PC-9 (cell line): ENCODE results near the gene MTCH2. TPM values are rescaled to one million over a fixed set of nuclear protein-coding genes. Genes with fewer than 3 reads are reported as not detected.

Source experiments
- BruUV-seq: library from RNA; stranded (reverse); fragments of 400-500 nt; replicated peaks from 2 replicates; lab custom pipeline; 2021; lab: Mats Ljungman, UMichigan
- CTCF ChIA-PET: fragments of 300-600 bp; sonication (Branson Sonifier 250); formaldehyde crosslinking; loops from one replicate; lab custom pipeline; 2022; ENCODE audit warnings: antibody characterized with exemption; lab: Charles Lee
- POLR2A ChIA-PET: fragments of 300-600 bp; sonication (Branson Sonifier 250); formaldehyde crosslinking; loops from one replicate; lab custom pipeline; 2022; ENCODE audit warnings: antibody characterized with exemption; ENCODE audit not compliant: unreplicated experiment; lab: Charles Lee
- DNase-seq, 2 experiments: peaks; one replicate each; pipeline versions ENCODE4 v3.0.0 to v3.0.0-alpha.2; 2015 to 2022; ENCODE audit warnings: mixed read lengths in 1 of 2
- H2AFZ ChIP-seq: fragments of 200-600 bp; sonication (generic); 2 replicates; pipeline ENCODE4 v1.8.1; 2017; ENCODE audit warnings: antibody characterized with exemption
- H3F3A ChIP-seq: fragments of 200-600 bp; sonication (generic); 2 replicates; pipeline ENCODE4 v1.8.1; 2017; ENCODE audit warnings: antibody characterized with exemption, mild to moderate bottlenecking, low read depth; ENCODE audit not compliant: insufficient read depth
- H3K27ac ChIP-seq: fragments of 200-600 bp; sonication (generic); 2 replicates; pipeline ENCODE4 v1.6.1; 2016; ENCODE audit warnings: mixed run types
- H3K27me3 ChIP-seq: fragments of 200-600 bp; sonication (generic); 2 replicates; pipeline ENCODE4 v1.6.1; 2016; ENCODE audit warnings: low read depth, mixed run types; ENCODE audit not compliant: insufficient read depth
- H3K36me3 ChIP-seq: fragments of 200-600 bp; sonication (generic); 2 replicates; pipeline ENCODE4 v1.6.1; 2016; ENCODE audit warnings: low read depth, mixed run types
- H3K4me1 ChIP-seq: fragments of 200-600 bp; sonication (generic); replicated peaks from 2 replicates; pipeline ENCODE4 v1.6.1; 2016; ENCODE audit warnings: mixed run types; ENCODE audit not compliant: insufficient read depth
- H3K4me2 ChIP-seq: fragments of 200-600 bp; sonication (generic); 2 replicates; pipeline ENCODE4 v1.6.1; 2017; ENCODE audit warnings: mixed run types
- H3K4me3 ChIP-seq: fragments of 200-600 bp; sonication (generic); 2 replicates; pipeline ENCODE4 v1.6.1; 2016; ENCODE audit warnings: mixed run types
- H3K79me2 ChIP-seq: fragments of 200-600 bp; sonication (generic); 2 replicates; pipeline ENCODE4 v1.6.1; 2017; ENCODE audit warnings: low read depth, mixed run types
- H3K9me2 ChIP-seq: fragments of 200-600 bp; sonication (generic); 2 replicates; pipeline ENCODE4 v1.8.1; 2017; ENCODE audit warnings: mild to moderate bottlenecking; ENCODE audit not compliant: insufficient read depth
- H3K9me3 ChIP-seq: fragments of 200-600 bp; sonication (generic); 2 replicates; pipeline ENCODE4 v1.8.1; 2016; ENCODE audit warnings: low read depth; ENCODE audit not compliant: insufficient read depth
- H4K20me1 ChIP-seq: fragments of 200-600 bp; sonication (generic); 2 replicates; pipeline ENCODE4 v1.8.1; 2017; ENCODE audit not compliant: insufficient read depth
- CTCF ChIP-seq: fragments of 200-600 bp; sonication (generic); conservative IDR thresholded peaks from 2 replicates; pipeline ENCODE4 v1.6.1; 2017; ENCODE audit warnings: mixed run types, antibody characterized with exemption, mild to moderate bottlenecking, moderate library complexity
- EZH2 ChIP-seq: fragments of 200-600 bp; sonication (generic); IDR thresholded peaks from 2 replicates; pipeline ENCODE4 v1.8.0; 2017; ENCODE audit warnings: antibody characterized with exemption, low read depth
- intact Hi-C: fragments of 100-400 bp; cut with micrococcal nuclease; formaldehyde crosslinking; loops from one replicate; pipeline ENCODE4 v1.10.0; 2022; ENCODE audit not compliant: unreplicated experiment
- total RNA-seq: library from RNA; stranded (reverse); gene quantifications from 2 replicates; pipeline ENCODE4 v1.2.3, GENCODE V29; 2021

The MTCH2 gene
- total RNA-seq, 1 experiment from 2014 or later, result 147 TPM

- no peak for DNase-seq
- H3K9me3 ChIP-seq, result no peaks in the 10 kb centered on the region
- H3K4me2 ChIP-seq, result no peak overlapping the region
- no peaks in the 10 kb centered on the region for H3K27me3 ChIP-seq
- H3K27ac ChIP-seq, result no peak overlapping the region
- ChIA-PET CTCF (no interaction called here), POLR2A (no interaction called here)
- no TSS peak for BruUV-seq
- intact Hi-C loops, result no loop called here
- no peaks in the 10 kb centered on the region for H3K9me2 ChIP-seq
- H4K20me1 ChIP-seq, result no peaks in the 10 kb centered on the region
- H2AFZ ChIP-seq, result no peak overlapping the region
- H3F3A ChIP-seq, result no peaks in the 10 kb centered on the region; the same call in 1 of the 2 replicates
- peaks cover 6% of the 10 kb centered on the region for H3K4me1 ChIP-seq
- no peak overlapping the region for H3K4me3 ChIP-seq
- 0 out of 2 replicates have a peak, but pooled peaks cover 12% of the 10 kb centered on the region for H3K36me3 ChIP-seq
- TF ChIP-seq EZH2 (no peak), CTCF (no peak)
- H3K79me2 ChIP-seq, result peaks cover 20% of the 10 kb centered on the region
Observed at GRCh38 chr11:47583844-47584243, 58.5 kb downstream of the MTCH2 start.

GRCh38 chr11:47578524-47579494 is 63.5 kb downstream of the MTCH2 start, which contains the start of the genes KBTBD4 and NDUFS3:
TSS of gene KBTBD4 (minus strand) at chr11:47578970. CDS start at chr11:47578951, 19 bp downstream.
TSS of gene NDUFS3 (plus strand) at chr11:47579074. CDS start at chr11:47579092, 18 bp downstream.
- Histone ChIP-seq H3K27ac (peak within 1 kb of the TSS; percentile 45; the same call in 1 of the 2 replicates), H3K4me3 (peak within 1 kb of the TSS; percentile 80), H3K4me2 (peak within 1 kb of the TSS; percentile 98), H3K27me3 (no peaks in the 10 kb centered on the region), H3K4me1 (peaks cover 12% of the 10 kb centered on the region), H3K36me3 (peaks cover 12% of the 10 kb centered on the region; the same call in 1 of the 2 replicates), H3K79me2 (peaks cover 34% of the 10 kb centered on the region), H4K20me1 (no peaks in the 10 kb centered on the region), H2AFZ (peak within 1 kb of the TSS; percentile 87), H3K9me2 (no peaks in the 10 kb centered on the region), H3K9me3 (no peaks in the 10 kb centered on the region), H3F3A (peaks cover 16% of the 10 kb centered on the region; the same call in 1 of the 2 replicates)
- peak; percentile 79 to 89 for DNase-seq
- POLR2A ChIA-PET, result interaction anchor here (0.5 to 0.6 kb wide), 3 partner anchors 111 to 953 kb away, joined by 4 to 16 read pairs (median 7); no protein-coding TSS in a partner anchor
- intact Hi-C loops, result no loop called here
- TSS peak; percentile 26 for BruUV-seq
- CTCF ChIA-PET, result interaction anchor here (0.5 kb wide), 1 partner anchor 133 kb away, joined by 5 read pairs; no protein-coding TSS in a partner anchor
- TF ChIP-seq EZH2 (no peak), CTCF (no peak)

GRCh38 chr11:47577460-47578041 is 64.8 kb downstream of the MTCH2 start:
- no peaks in the 10 kb centered on the region for H4K20me1 ChIP-seq
- no peak for DNase-seq
- POLR2A ChIA-PET, result interaction anchor here (0.5 to 0.6 kb wide), 3 partner anchors 11 to 1128 kb away, joined by 3 to 14 read pairs (median 5); no protein-coding TSS in a partner anchor
- H3K36me3 ChIP-seq, result peaks cover 17% of the 10 kb centered on the region; the same call in 1 of the 2 replicates
- no peak overlapping the region for H2AFZ ChIP-seq
- no peak for TF ChIP-seq CTCF
- BruUV-seq, result TSS peak; percentile 39
- H3K4me3 ChIP-seq, result peak overlapping the region; percentile 80; the same call in 1 of the 2 replicates
- CTCF ChIA-PET, result no interaction called here
- H3K27ac ChIP-seq, result no peak overlapping the region
- peaks cover 12% of the 10 kb centered on the region for H3K4me1 ChIP-seq
- intact Hi-C loops, result no loop called here
- H3K27me3 ChIP-seq, result no peaks in the 10 kb centered on the region
- peak overlapping the region; percentile 98 for H3K4me2 ChIP-seq
- H3K79me2 ChIP-seq, result peaks cover 34% of the 10 kb centered on the region
- no peaks in the 10 kb centered on the region for H3K9me2 ChIP-seq
- no peaks in the 10 kb centered on the region for H3K9me3 ChIP-seq
- peaks cover 16% of the 10 kb centered on the region; the same call in 1 of the 2 replicates for H3F3A ChIP-seq
